B cell (primary cell): ENCODE results near the gene URAD.

Experiments
- CTCF ChIP-seq: fragments of 200-600 bp; IDR thresholded peaks from one replicate; pipeline ENCODE4 v1.8.0; 2022; ENCODE audit warnings: antibody characterized with exemption, mild to moderate bottlenecking
- EZH2 ChIP-seq: IDR thresholded peaks from 2 replicates; pipeline ENCODE4 v1.6.1; 2012; ENCODE audit warnings: borderline replicate concordance, low read depth, mild to moderate bottlenecking, moderate library complexity, low read length; ENCODE audit not compliant: insufficient read depth, poor library complexity, severe bottlenecking

DNA sequence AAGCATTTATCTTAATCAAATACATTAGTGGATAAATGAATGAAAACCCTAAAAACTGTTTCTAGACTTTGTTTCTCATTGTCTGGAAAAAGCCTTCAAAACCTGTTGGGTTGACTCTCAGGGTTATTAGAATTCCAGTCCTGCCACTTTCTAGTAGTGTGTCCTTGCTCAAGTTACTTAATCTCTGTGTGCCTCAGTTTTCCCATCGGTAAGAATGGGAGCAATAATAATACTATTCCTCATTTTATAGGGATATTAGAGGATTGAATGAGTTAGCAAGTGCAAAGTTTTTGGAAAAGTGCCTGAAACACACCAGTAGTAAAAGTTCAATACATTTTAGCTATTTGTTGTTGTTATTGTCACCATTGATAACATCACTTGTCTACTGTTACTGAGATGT is 2.9 kb downstream of the URAD start:
- no peak for TF ChIP-seq CTCF
- TF ChIP-seq EZH2, result no peak
